AG04449 (cell line): ENCODE results near the gene TSPO.
A peak's percentile ranks its signal among the peaks of the same experiment; 100 is the strongest.
"Not testable (repeated sequence)": the region's sequence is repeated elsewhere in the genome, so short reads cannot be mapped to it uniquely, and the experiment has no call there.

ENCODE experiments used
- CTCF ChIA-PET: fragments of 350-600 bp; formaldehyde crosslinking; extraction: SDS; loops from one replicate; lab custom pipeline; 2021; ENCODE audit warnings: antibody characterized with exemption; lab: Yijun Ruan, JAX
- POLR2A ChIA-PET: fragments of 400-600, 350-600 bp; formaldehyde crosslinking; extraction: SDS; loops from one replicate; lab custom pipeline; 2020; ENCODE audit warnings: antibody characterized with exemption, inconsistent platforms; lab: Yijun Ruan, JAX
- DNase-seq: peaks from one replicate; pipeline ENCODE4 v3.0.0-alpha.2; 2010; ENCODE audit warnings: low read depth, low spot score
- H3K4me3 ChIP-seq: 2 replicates; pipeline ENCODE4 v1.5.1; 2011; ENCODE audit warnings: low read depth, mild to moderate bottlenecking, control low read depth, low read length
- TF ChIP-seq, protein P1 (sequence below): IDR thresholded peaks from one replicate; pipeline ENCODE4 v1.5.1; 2011; ENCODE audit warnings: mild to moderate bottlenecking, moderate library complexity, low read length, control low read depth, inconsistent platforms; ENCODE audit not compliant: insufficient read depth; ENCODE audit errors: missing control alignments

The TSPO gene

GRCh38 chr22:43136255-43136654 is 15.1 kb upstream of the TSPO start:
- POLR2A ChIA-PET: no interaction called here
- CTCF ChIA-PET: interaction anchor here (2.3 kb wide), 1 partner anchor 12 kb away, joined by 5 read pairs; no protein-coding TSS in a partner anchor
- TF ChIP-seq, protein P1, sequence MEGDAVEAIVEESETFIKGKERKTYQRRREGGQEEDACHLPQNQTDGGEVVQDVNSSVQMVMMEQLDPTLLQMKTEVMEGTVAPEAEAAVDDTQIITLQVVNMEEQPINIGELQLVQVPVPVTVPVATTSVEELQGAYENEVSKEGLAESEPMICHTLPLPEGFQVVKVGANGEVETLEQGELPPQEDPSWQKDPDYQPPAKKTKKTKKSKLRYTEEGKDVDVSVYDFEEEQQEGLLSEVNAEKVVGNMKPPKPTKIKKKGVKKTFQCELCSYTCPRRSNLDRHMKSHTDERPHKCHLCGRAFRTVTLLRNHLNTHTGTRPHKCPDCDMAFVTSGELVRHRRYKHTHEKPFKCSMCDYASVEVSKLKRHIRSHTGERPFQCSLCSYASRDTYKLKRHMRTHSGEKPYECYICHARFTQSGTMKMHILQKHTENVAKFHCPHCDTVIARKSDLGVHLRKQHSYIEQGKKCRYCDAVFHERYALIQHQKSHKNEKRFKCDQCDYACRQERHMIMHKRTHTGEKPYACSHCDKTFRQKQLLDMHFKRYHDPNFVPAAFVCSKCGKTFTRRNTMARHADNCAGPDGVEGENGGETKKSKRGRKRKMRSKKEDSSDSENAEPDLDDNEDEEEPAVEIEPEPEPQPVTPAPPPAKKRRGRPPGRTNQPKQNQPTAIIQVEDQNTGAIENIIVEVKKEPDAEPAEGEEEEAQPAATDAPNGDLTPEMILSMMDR: peak; percentile 54
- no peak overlapping the region for H3K4me3 ChIP-seq
- no peak for DNase-seq

DNA sequence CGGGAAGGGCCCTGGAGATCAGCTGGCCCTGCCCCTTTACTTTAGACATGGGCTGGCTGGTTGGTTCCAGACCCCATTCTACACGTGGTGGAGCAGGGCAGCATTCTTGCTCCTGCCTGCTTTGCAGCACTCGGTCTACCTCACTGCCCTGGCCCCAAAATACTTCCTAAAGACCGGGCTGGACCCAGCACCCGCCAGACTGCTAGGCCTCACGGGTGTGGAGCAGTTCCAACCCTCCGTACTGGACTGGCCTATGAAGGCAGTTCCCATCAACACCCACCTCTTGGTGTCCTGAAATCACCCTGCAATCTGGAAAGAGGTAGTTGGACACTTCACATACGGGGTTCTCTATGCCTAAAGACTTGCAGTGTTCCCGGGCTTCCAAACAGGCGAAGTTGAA is 14.6 kb upstream of the TSPO start:
- ChIA-PET CTCF (no interaction called here), POLR2A (no interaction called here)
- TF ChIP-seq, protein P1: no peak
- no peak overlapping the region for H3K4me3 ChIP-seq
- no peak for DNase-seq

DNA sequence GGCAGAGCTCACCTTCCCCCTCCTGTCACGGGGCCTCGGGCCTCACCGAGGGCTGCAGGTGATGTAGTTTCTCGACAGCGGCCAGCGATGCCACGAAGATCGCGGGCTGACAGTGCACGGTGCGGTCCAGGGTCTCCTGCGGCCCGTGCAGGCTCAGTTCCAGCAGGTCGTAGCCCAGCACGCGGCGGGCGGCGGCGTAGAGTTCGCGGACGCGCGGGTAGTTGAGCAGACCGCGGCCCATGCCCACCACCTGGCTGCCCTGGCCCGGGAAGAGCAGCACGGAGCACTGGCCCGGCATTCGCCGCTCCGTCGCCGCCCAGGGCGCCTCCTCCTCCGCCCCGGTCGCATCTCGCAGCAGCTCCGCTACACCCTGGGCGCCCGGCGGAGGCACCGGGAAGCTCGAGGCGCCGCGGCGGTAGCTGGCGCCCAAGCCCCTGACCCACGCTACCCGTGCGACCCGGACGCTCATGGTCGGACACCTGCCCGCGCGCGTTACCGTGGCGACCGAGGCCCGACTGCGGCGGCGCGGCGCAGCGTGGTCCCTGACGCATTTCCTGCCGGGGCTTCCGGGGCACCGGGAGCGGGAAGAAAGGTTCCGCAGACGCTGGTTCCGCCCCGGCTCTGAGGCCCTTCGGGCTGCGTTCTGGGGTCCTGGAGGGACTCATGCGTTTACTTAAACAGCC is 8.3 kb upstream of the TSPO start, which contains the start of gene MCAT:
MCAT (minus strand) TSS at position 519 of the 683 bp plus-strand sequence; CDS start at position 469, 50 bp downstream.
- TF ChIP-seq, protein P1: no peak
- peak within 1 kb of the TSS; percentile 93 for H3K4me3 ChIP-seq
- CTCF ChIA-PET: interaction anchor here (1.1 to 1.8 kb wide), 2 partner anchors 45 to 363 kb away, joined by 3 to 4 read pairs; no protein-coding TSS in a partner anchor
- POLR2A ChIA-PET: interaction anchor here (0.7 kb wide), 1 partner anchor 375 kb away, joined by 4 read pairs; no protein-coding TSS in a partner anchor
- DNase-seq: no peak

- TF ChIP-seq, protein P1: no peak
- ChIA-PET CTCF (interaction anchor here (1.8 kb wide), 1 partner anchor 43 kb away, joined by 4 read pairs; no protein-coding TSS in a partner anchor), POLR2A (no interaction called here)
Measured at GRCh38 chr22:43144949-43145348, 6.4 kb upstream of the TSPO start.

GRCh38 chr22:43145371-43145770 is 6.0 kb upstream of the TSPO start:
- H3K4me3 ChIP-seq, POLR2A ChIA-PET, DNase-seq, CTCF ChIA-PET: not testable (repeated sequence)

More at GRCh38 chr22:43144949-43145348, 6.4 kb upstream of the TSPO start:
- no peak overlapping the region for H3K4me3 ChIP-seq
- DNase-seq: no peak

- H3K4me3 ChIP-seq, DNase-seq, POLR2A ChIA-PET, CTCF ChIA-PET: not testable (repeated sequence)
Measured at GRCh38 chr22:43146332-43146731, 5.0 kb upstream of the TSPO start.

DNA sequence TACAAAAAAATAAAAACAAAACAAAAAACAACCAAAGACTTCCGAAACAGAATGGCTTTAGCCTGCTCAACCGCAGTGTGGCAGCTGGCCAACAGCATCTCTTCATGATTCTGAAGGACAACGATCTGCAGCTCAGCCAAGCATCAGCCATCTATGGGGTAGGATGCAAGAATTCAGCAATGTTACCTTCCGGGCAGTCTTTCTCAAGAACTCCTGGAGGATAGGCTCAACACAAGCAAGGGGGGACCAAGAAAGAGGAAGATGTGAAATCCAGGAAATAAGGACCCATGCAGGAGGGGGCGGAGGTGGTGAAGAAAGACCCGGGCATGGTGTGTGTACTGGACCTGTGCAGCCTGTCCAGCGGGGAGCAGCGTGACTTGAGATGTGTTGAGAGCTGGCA is 3.5 kb upstream of the TSPO start:
- no peak for DNase-seq
- ChIA-PET POLR2A (no interaction called here), CTCF (no interaction called here)
- H3K4me3 ChIP-seq: no peak overlapping the region
- TF ChIP-seq, protein P1: no peak
